ENCODE measurements around the gene TEX264. TPM values are rescaled to one million over a fixed set of nuclear protein-coding genes. Genes with fewer than 3 reads are reported as not detected.

The TEX264 gene
- polyA plus RNA-seq, 1 donor from 2014 or later, result 35.4 TPM

DNA sequence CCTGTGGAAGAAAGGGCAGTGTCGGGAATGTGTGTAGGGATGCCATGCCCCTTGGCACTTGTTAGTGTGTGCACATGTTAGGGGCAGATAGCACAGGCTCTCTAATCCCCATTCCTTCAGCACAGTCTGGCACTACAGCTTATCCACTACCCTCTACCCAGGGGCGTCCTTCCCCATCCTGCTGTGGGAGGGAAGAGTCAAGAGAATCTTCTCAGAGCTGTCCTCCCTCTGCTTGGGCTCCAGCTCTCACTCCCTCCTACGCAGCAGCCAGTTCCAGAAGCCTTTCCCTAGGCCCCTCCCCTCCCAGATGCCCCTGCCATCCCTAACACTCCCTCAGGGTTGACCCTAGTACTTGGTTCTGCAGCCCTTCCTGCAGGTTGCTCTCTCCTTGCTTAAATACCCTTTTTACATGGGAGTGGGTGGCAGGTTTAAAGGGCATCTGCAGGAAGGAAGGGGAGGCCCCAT is 35.0 kb downstream of the TEX264 start:
- no peak overlapping the region for H2AFZ ChIP-seq (ENCODE audit: low read depth, low read length)
- no peaks in the 10 kb centered on the region for H3K9me3 ChIP-seq (ENCODE audit: low read length)
- no peaks in the 10 kb centered on the region for H3K79me2 ChIP-seq (replicated peaks; ENCODE audit: insufficient read depth, low read length)
- no peaks in the 10 kb centered on the region for H3F3A ChIP-seq (ENCODE audit: insufficient read depth, low read length, poor library complexity, severe bottlenecking)
- no peak for TF ChIP-seq SMC3 (conservative IDR thresholded peaks at IDR 0.05; ENCODE audit: poor library complexity)
- no peaks in the 10 kb centered on the region for H3K9me2 ChIP-seq (ENCODE audit: insufficient read depth, low read length)
- peaks cover 14% of the 10 kb centered on the region for H3K27me3 ChIP-seq (ENCODE audit: insufficient read depth, low read depth, low read length)
- no peak overlapping the region for H3K4me2 ChIP-seq (ENCODE audit: low read length)
- no peak overlapping the region for H3K9ac ChIP-seq (ENCODE audit: low read length)
- H4K20me1 ChIP-seq (ENCODE audit: insufficient read depth), result no peaks in the 10 kb centered on the region
- H3K36me3 ChIP-seq (ENCODE audit: insufficient read depth, low read length), result no peaks in the 10 kb centered on the region
- no peak overlapping the region for H3K27ac ChIP-seq (ENCODE audit: low read length)
- peak overlapping the region; percentile 79 for H3K4me3 ChIP-seq (ENCODE audit: low read length)

DNA sequence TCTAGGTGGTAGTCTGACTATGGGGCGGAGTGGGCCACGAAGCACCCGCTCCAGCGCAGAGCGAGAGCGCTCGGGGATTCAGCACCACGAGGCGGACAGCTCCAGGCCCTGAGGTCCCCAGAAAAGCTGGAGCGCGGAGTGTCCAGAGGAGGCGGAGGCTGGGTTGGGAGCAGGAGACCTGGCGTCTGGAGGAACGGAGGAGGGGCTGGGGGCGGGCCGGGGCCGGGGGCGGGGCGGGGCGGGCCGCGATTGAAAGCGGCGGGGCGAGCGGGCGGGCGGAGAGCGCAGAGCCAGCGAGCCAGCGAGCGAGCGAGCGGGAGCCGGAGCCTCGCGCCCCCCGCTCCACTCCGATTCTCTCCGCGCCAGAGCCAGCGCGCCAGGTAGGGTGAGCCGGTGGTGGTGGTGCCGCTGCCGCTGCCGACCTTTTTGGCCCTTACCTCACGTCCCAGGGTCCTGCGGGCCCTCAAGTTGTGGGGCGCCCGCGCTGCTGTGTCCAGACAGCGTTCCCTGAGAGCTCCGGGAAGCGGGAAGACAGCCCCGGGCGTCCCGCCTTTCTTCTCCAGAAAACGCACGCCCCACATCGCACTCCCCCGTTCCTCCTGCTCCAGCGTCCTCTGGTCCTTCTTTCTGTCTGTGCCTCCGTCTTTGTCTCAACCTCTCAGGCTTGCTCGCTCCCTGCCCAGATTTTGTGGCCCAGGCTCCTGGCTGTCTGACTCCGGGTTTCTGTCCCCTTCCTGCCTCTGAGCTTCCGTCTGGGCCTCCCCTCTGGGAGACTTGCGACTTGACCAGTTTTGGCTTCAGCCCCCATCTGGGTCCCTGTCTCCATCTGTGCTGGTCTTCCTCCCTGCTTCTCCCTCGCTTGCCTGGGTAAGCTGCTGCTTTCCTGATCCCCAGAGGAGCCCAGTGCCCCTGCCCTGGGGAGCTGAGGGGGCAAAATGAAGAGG is 36.0 kb downstream of the TEX264 start, which contains the start of gene GRM2:
GRM2 (plus strand) TSS at position 281 of the 944 bp plus-strand sequence. CDS start 1,916 bp downstream, outside the sequence.
- no peaks in the 10 kb centered on the region for H3K36me3 ChIP-seq (ENCODE audit: insufficient read depth, low read length)
- H3K9me3 ChIP-seq (ENCODE audit: low read length), result no peaks in the 10 kb centered on the region
- H3K27me3 ChIP-seq (ENCODE audit: insufficient read depth, low read depth, low read length), result peaks cover 14% of the 10 kb centered on the region
- peak within 1 kb of the TSS; percentile 45 for H3K4me2 ChIP-seq (ENCODE audit: low read length)
- H3K79me2 ChIP-seq (replicated peaks; ENCODE audit: insufficient read depth, low read length), result no peaks in the 10 kb centered on the region
- peak within 1 kb of the TSS; percentile 70 for H3K9ac ChIP-seq (ENCODE audit: low read length)
- H4K20me1 ChIP-seq (ENCODE audit: insufficient read depth), result no peaks in the 10 kb centered on the region
- TF ChIP-seq EZH2 (IDR thresholded peaks at IDR 0.05; ENCODE audit: borderline replicate concordance, insufficient read depth, low read length, poor library complexity, severe bottlenecking) (no peak), EP300 (conservative IDR thresholded peaks at IDR 0.05; ENCODE audit: poor library complexity, severe bottlenecking) (no peak), POLR2AphosphoS5 (IDR thresholded peaks at IDR 0.05) (peak; percentile 53), RAD21 (conservative IDR thresholded peaks at IDR 0.05) (peak; percentile 11), MXI1 (conservative IDR thresholded peaks at IDR 0.05; ENCODE audit: poor library complexity, severe bottlenecking) (peak; percentile 56), TAF1 (IDR thresholded peaks at IDR 0.05; ENCODE audit: low read depth) (peak; percentile 45), SMC3 (conservative IDR thresholded peaks at IDR 0.05; ENCODE audit: poor library complexity) (peak; percentile 27)
- TF ChIP-seq, protein P1, sequence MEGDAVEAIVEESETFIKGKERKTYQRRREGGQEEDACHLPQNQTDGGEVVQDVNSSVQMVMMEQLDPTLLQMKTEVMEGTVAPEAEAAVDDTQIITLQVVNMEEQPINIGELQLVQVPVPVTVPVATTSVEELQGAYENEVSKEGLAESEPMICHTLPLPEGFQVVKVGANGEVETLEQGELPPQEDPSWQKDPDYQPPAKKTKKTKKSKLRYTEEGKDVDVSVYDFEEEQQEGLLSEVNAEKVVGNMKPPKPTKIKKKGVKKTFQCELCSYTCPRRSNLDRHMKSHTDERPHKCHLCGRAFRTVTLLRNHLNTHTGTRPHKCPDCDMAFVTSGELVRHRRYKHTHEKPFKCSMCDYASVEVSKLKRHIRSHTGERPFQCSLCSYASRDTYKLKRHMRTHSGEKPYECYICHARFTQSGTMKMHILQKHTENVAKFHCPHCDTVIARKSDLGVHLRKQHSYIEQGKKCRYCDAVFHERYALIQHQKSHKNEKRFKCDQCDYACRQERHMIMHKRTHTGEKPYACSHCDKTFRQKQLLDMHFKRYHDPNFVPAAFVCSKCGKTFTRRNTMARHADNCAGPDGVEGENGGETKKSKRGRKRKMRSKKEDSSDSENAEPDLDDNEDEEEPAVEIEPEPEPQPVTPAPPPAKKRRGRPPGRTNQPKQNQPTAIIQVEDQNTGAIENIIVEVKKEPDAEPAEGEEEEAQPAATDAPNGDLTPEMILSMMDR (IDR thresholded peaks at IDR 0.05; ENCODE audit: poor library complexity, severe bottlenecking), result no peak
- TF ChIP-seq, protein P2, sequence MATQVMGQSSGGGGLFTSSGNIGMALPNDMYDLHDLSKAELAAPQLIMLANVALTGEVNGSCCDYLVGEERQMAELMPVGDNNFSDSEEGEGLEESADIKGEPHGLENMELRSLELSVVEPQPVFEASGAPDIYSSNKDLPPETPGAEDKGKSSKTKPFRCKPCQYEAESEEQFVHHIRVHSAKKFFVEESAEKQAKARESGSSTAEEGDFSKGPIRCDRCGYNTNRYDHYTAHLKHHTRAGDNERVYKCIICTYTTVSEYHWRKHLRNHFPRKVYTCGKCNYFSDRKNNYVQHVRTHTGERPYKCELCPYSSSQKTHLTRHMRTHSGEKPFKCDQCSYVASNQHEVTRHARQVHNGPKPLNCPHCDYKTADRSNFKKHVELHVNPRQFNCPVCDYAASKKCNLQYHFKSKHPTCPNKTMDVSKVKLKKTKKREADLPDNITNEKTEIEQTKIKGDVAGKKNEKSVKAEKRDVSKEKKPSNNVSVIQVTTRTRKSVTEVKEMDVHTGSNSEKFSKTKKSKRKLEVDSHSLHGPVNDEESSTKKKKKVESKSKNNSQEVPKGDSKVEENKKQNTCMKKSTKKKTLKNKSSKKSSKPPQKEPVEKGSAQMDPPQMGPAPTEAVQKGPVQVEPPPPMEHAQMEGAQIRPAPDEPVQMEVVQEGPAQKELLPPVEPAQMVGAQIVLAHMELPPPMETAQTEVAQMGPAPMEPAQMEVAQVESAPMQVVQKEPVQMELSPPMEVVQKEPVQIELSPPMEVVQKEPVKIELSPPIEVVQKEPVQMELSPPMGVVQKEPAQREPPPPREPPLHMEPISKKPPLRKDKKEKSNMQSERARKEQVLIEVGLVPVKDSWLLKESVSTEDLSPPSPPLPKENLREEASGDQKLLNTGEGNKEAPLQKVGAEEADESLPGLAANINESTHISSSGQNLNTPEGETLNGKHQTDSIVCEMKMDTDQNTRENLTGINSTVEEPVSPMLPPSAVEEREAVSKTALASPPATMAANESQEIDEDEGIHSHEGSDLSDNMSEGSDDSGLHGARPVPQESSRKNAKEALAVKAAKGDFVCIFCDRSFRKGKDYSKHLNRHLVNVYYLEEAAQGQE (IDR thresholded peaks at IDR 0.05; ENCODE audit: borderline replicate concordance), result peak; percentile 97
- H3K27ac ChIP-seq (ENCODE audit: low read length), result no peak within 1 kb of the TSS
- H3K4me3 ChIP-seq (ENCODE audit: low read length), result peak within 1 kb of the TSS; percentile 79
- H3F3A ChIP-seq (ENCODE audit: insufficient read depth, low read length, poor library complexity, severe bottlenecking), result no peaks in the 10 kb centered on the region
- peak within 1 kb of the TSS; percentile 7 for H2AFZ ChIP-seq (ENCODE audit: low read depth, low read length)
- H3K9me2 ChIP-seq (ENCODE audit: insufficient read depth, low read length), result no peaks in the 10 kb centered on the region
